K562 (cell line): ENCODE data around the gene WDR90. TPM values are rescaled to one million over a fixed set of nuclear protein-coding genes. Genes with fewer than 3 reads are reported as not detected.
A peak's percentile ranks its signal among the peaks of the same experiment; 100 is the strongest.

ENCODE experiments used
- ATAC-seq: fragments of 200-7000 bp; cut with Tn5 transposase; 3 replicates; pipeline ENCODE4 v1.9.1; 2020; ENCODE audit warnings: moderate library complexity
- BruUV-seq: library from RNA; stranded (reverse); fragments of 400-500 nt; replicated peaks from 2 replicates; lab custom pipeline; 2021; lab: Mats Ljungman, UMichigan
- CTCF ChIA-PET: fragments of 300-600 bp; formaldehyde crosslinking; extraction: SDS; loops from one replicate; lab custom pipeline; 2021; ENCODE audit warnings: low intra/inter-chr PET ratio; lab: Yijun Ruan, JAX
- POLR2A ChIA-PET: fragments of 300-600, 350-650 bp; sonication (Branson Sonifier 250); formaldehyde crosslinking; extraction: SDS; loops from one replicate; lab custom pipeline; 2021; ENCODE audit warnings: antibody characterized with exemption, inconsistent platforms; lab: Yijun Ruan, JAX
- DNase-seq, 4 experiments: peaks; one replicate each; pipeline versions ENCODE4 v3.0.0 to v3.0.0-alpha.2; 2011 to 2018; ENCODE audit warnings: low spot score in 3 of 4, mixed read lengths in 3 of 4; ENCODE audit errors: extremely low read depth in 1 of 4
- FAIRE-seq: peaks from 2 replicates; lab custom pipeline; 2011; peaks lifted over from hg19 to GRCh38; lab: Jason Lieb, UNC
- H2AFZ ChIP-seq: 2 replicates; pipeline ENCODE4 v1.6.0; 2011; ENCODE audit warnings: low read depth, low read length, control low read depth, inconsistent platforms
- H3K27ac ChIP-seq: fragments of 200-600 bp; 3 replicates; pipeline ENCODE4 v1.8.0; 2011; ENCODE audit warnings: low read depth, mild to moderate bottlenecking, control low read depth, inconsistent platforms, low read length, moderate library complexity, mixed read lengths; ENCODE audit errors: extremely low read depth
- H3K27me3 ChIP-seq, 2 experiments: fragments of 300-600 bp in 1 of 2; 2 replicates in 1 of 2; 3 replicates in 1 of 2; pipeline versions ENCODE4 v1.6.0 to v1.8.0; 2011; ENCODE audit warnings: inconsistent platforms in 2 of 2, low read length in 2 of 2, mild to moderate bottlenecking in 1 of 2, mixed read lengths in 1 of 2, moderate library complexity in 1 of 2; ENCODE audit not compliant: control insufficient read depth in 2 of 2, insufficient read depth in 2 of 2
- H3K36me3 ChIP-seq: fragments of 300-600 bp; 3 replicates; pipeline ENCODE4 v1.8.0; 2011; ENCODE audit warnings: mild to moderate bottlenecking, low read length, inconsistent platforms; ENCODE audit not compliant: control insufficient read depth, insufficient read depth
- H3K4me1 ChIP-seq, 2 experiments: fragments of 200-600 bp in 1 of 2; replicated peaks in 1 of 2; 2 replicates in 1 of 2; 3 replicates in 1 of 2; pipeline versions ENCODE4 v1.5.1 to v1.8.0; 2011; ENCODE audit warnings: inconsistent platforms in 2 of 2, low read length in 2 of 2, mild to moderate bottlenecking in 1 of 2, mixed read lengths in 1 of 2, moderate library complexity in 1 of 2; ENCODE audit not compliant: control insufficient read depth in 2 of 2, insufficient read depth in 2 of 2
- H3K4me2 ChIP-seq: 2 replicates; pipeline ENCODE4 v1.6.1; 2011; ENCODE audit warnings: low read length, control low read depth, inconsistent platforms, mixed read lengths; ENCODE audit not compliant: insufficient read depth
- H3K4me3 ChIP-seq: fragments of 200-600 bp; sonication (generic), shearing (Covaris generic); 2 replicates; pipeline ENCODE4 v1.5.1; 2016; ENCODE audit warnings: control low read depth, inconsistent platforms
- H3K79me2 ChIP-seq: fragments of 200-600 bp; 3 replicates; pipeline ENCODE4 v1.8.0; 2011; ENCODE audit warnings: low read length, inconsistent platforms; ENCODE audit not compliant: control insufficient read depth, insufficient read depth
- H3K9ac ChIP-seq, 2 experiments: 2 replicates each; pipeline versions ENCODE4 v1.6.0 to v1.6.1; 2011; ENCODE audit warnings: low read depth in 2 of 2, low read length in 2 of 2, control low read depth in 1 of 2, inconsistent platforms in 1 of 2, mild to moderate bottlenecking in 1 of 2, mixed read lengths in 1 of 2; ENCODE audit not compliant: insufficient read depth in 1 of 2
- H3K9me1 ChIP-seq: one replicate; pipeline ENCODE4 v1.6.0; 2011; ENCODE audit warnings: inconsistent platforms, mild to moderate bottlenecking, low read length, moderate library complexity; ENCODE audit not compliant: control insufficient read depth, insufficient read depth
- H3K9me3 ChIP-seq: replicated peaks from 2 replicates; pipeline ENCODE4 v1.5.1; 2011; ENCODE audit warnings: low read depth, low read length, inconsistent platforms; ENCODE audit not compliant: control insufficient read depth, insufficient read depth
- H4K20me1 ChIP-seq: replicated peaks from 2 replicates; pipeline ENCODE4 v1.6.1; 2011; ENCODE audit warnings: low read length, inconsistent platforms, mixed read lengths; ENCODE audit not compliant: control insufficient read depth, insufficient read depth
- ATF1 ChIP-seq, 2 experiments: fragments of 450-650 bp in 1 of 2; IDR thresholded peaks; 2 replicates each; pipeline ENCODE4 v1.6.1; 2016; ENCODE audit warnings: missing compliant biosample characterization in 1 of 2, missing genetic modification characterization in 1 of 2
- CEBPG ChIP-seq, 3 experiments: fragments of 200-800 bp in 1 of 3; sonication (Bioruptor generic) in 1 of 3; sonication (generic) in 1 of 3; formaldehyde crosslinking in 1 of 3; IDR thresholded peaks in 2 of 3; conservative IDR thresholded peaks in 1 of 3; 2 replicates each; pipeline versions ENCODE4 v1.6.1 to v1.8.0; 2016 to 2022; ENCODE audit warnings: missing compliant biosample characterization in 2 of 3, missing genetic modification characterization in 2 of 3, mild to moderate bottlenecking in 1 of 3, missing genetic modification reagents in 1 of 3
- HDAC8 ChIP-seq: fragments of 450-650 bp; IDR thresholded peaks from 2 replicates; pipeline ENCODE4 v1.6.1; 2016; ENCODE audit warnings: mild to moderate bottlenecking, missing genetic modification characterization, moderate library complexity, missing compliant biosample characterization
- PCBP1 ChIP-seq: fragments of 200-400 bp; formaldehyde crosslinking; IDR thresholded peaks from 2 replicates; pipeline ENCODE4 v1.6.1; 2018; ENCODE audit warnings: mild to moderate bottlenecking, low read depth, low read length; ENCODE audit not compliant: poor library complexity, severe bottlenecking
- POLR2G ChIP-seq: fragments of 200-400 bp; formaldehyde crosslinking; IDR thresholded peaks from 2 replicates; pipeline ENCODE4 v1.6.1; 2017; ENCODE audit warnings: low read depth, mild to moderate bottlenecking, antibody characterized with exemption, low read length, moderate library complexity
- PRMT5 ChIP-seq: sonication (generic); formaldehyde crosslinking; IDR thresholded peaks from 2 replicates; pipeline ENCODE4 v1.5.0; 2020; ENCODE audit warnings: missing genetic modification reagents
- WGBS: fragments of 100-300 bp; shearing (Covaris generic); methylation state at CpG from one replicate; pipeline ENCODE4 v1.1.6; 2016; ENCODE audit warnings: low coverage, mixed read lengths; ENCODE audit not compliant: insufficient coverage; ENCODE audit errors: missing lambda C conversion rate; 5-methylcytosine and 5-hydroxymethylcytosine counted together
- in situ Hi-C: fragments of 300-500 bp; cut with MboI; formaldehyde crosslinking; loops from 4 replicates; pipeline ENCODE4 v1.15.0; 2018; ENCODE audit warnings: inconsistent platforms, mixed read lengths
- intact Hi-C: fragments of 100-400 bp; cut with micrococcal nuclease; formaldehyde crosslinking; loops from 2 replicates; pipeline ENCODE4 v1.14.2; 2022
- polyA plus RNA-seq, 8 experiments: library from polyadenylated mRNA; depleted of rRNA in 4 of 8; stranded (reverse) in 5 of 8; unstranded in 3 of 8; fragments of >200 nt; fragmentation: Nextera tagmentation in 2 of 8; fragmentation: Illumina TruSeq in 1 of 8; extraction: Ambion mirVana in 2 of 8; extraction: Trizol in 1 of 8; gene quantifications; 2 replicates each; pipeline versions ENCODE4 v1.2.1 to v1.2.3, GENCODE V29; 2011 to 2014; ENCODE audit warnings: inconsistent platforms in 1 of 8, missing spikeins in 1 of 8
- total RNA-seq, 7 experiments: library from RNA; depleted of rRNA in 6 of 7; stranded (reverse); fragments of >200 nt in 6 of 7; fragmentation: Illumina TruSeq in 2 of 7; extraction: Trizol in 2 of 7; gene quantifications; 2 replicates each; pipeline versions ENCODE4 v1.2.1 to v1.2.3, GENCODE V29; 2011 to 2021; ENCODE audit warnings: low replicate concordance in 1 of 7
- TF ChIP-seq, protein P1 (sequence below): sonication (generic); formaldehyde crosslinking; IDR thresholded peaks from 2 replicates; pipeline ENCODE4 v1.8.0; 2022; ENCODE audit warnings: missing genetic modification reagents, mild to moderate bottlenecking, moderate library complexity, borderline replicate concordance

WDR90 gene
- total and polyA plus RNA-seq, 9 of the 15 experiments (the other 6 are each of a cell fraction or from before 2014, with no cell fraction given): 0.44 to 12.6 (median 3.3) TPM

DNA sequence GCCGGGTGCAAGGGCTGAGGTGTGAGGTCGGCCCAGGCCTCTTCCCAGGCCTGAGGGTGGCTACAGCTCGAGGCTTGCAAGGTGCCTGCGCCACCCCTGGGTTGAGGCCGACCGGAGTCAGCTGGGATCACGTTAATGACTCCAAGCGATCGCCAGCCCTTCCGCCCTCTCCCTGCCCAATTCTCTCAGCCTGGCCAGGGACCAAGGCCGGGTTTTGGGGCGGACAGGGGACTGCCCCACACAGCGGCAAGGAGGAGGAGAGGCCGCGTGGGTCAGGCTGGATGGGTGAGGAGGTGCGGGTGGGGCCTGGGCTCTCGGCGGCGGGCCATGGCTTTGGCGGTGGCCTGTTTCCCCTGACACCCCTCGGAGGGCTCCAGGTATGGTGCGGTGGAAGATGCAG lies 44.2 kb downstream of the WDR90 start:
- H3K79me2 ChIP-seq: peaks cover 17% of the 10 kb centered on the region; the same call in 2 of the 3 replicates
- H3K4me3 ChIP-seq: no peak overlapping the region
- DNase-seq: peak in 1 of 4 experiments; percentile 9
- ChIA-PET CTCF (no interaction called here), POLR2A (no interaction called here)
- no peaks in the 10 kb centered on the region for H4K20me1 ChIP-seq
- H3K4me1 ChIP-seq: peaks cover 12 to 71% of the 10 kb centered on the region in 2 experiments
- no peak overlapping the region for H3K4me2 ChIP-seq
- WGBS: 63% methylated on average over 14 of the region's 22 CpGs
- H3K9me1 ChIP-seq: peaks cover 5% of the 10 kb centered on the region
- intact Hi-C loops: no loop called here
- H3K9me3 ChIP-seq: no peaks in the 10 kb centered on the region
- TF ChIP-seq PRMT5 (CRISPR knock-in tag) (no peak), HDAC8 (tag) (no peak), ATF1 (CRISPR knock-in tag; IDR thresholded peaks at IDR 0.05) (no peak), ATF1 (tag; IDR thresholded peaks at IDR 0.05) (no peak), CEBPG (CRISPR knock-in tag; IDR thresholded peaks at IDR 0.05) (no peak), CEBPG (tag; conservative IDR thresholded peaks at IDR 0.05 in 1 of 2, IDR thresholded peaks at IDR 0.05 in 1 of 2) (no peak), PCBP1 (no peak), POLR2G (peak; percentile 14; the same call in 1 of the 2 replicates)
- TF ChIP-seq, protein P1, sequence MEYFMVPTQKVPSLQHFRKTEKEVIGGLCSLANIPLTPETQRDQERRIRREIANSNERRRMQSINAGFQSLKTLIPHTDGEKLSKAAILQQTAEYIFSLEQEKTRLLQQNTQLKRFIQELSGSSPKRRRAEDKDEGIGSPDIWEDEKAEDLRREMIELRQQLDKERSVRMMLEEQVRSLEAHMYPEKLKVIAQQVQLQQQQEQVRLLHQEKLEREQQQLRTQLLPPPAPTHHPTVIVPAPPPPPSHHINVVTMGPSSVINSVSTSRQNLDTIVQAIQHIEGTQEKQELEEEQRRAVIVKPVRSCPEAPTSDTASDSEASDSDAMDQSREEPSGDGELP: peak; percentile 32; the same call in 1 of the 2 replicates
- TF ChIP-seq, all 486 proteins: peak for 2
- FAIRE-seq (no peak), ATAC-seq (no peak)
- H3K27me3 ChIP-seq: peaks cover 2 to 6% of the 10 kb centered on the region in 2 experiments; a peak in 2 of 5 replicates
- no TSS peak for BruUV-seq
- no peak overlapping the region for H3K27ac ChIP-seq
- no peak overlapping the region for H2AFZ ChIP-seq
- H3K36me3 ChIP-seq: peaks cover 7% of the 10 kb centered on the region; the same call in 2 of the 3 replicates
- H3K9ac ChIP-seq: peak overlapping the region in 1 of 2 experiments; percentile 45; a peak in 1 of 4 replicates
- in situ Hi-C loops: no loop called here
